KMS-11 (cell line): ENCODE data around the gene HSF4.
A peak's percentile ranks its signal among the peaks of the same experiment; 100 is the strongest.

Experiments used
- H2AFZ ChIP-seq: fragments of 200-600 bp; sonication (generic); 2 replicates; pipeline ENCODE4 v1.6.1; 2016; ENCODE audit warnings: antibody characterized with exemption, mixed run types, low read depth
- H3K27ac ChIP-seq: fragments of 200-600 bp; sonication (generic); 2 replicates; pipeline ENCODE4 v1.6.1; 2016; ENCODE audit warnings: mild to moderate bottlenecking, mixed run types
- H3K27me3 ChIP-seq: fragments of 200-600 bp; sonication (generic); 2 replicates; pipeline ENCODE4 v1.6.1; 2017; ENCODE audit warnings: mild to moderate bottlenecking, low read depth, mixed run types, moderate library complexity; ENCODE audit not compliant: insufficient read depth
- H3K36me3 ChIP-seq: fragments of 200-600 bp; sonication (generic); 2 replicates; pipeline ENCODE4 v1.6.1; 2017; ENCODE audit warnings: mild to moderate bottlenecking, mixed run types; ENCODE audit not compliant: insufficient read depth
- H3K4me1 ChIP-seq: fragments of 200-600 bp; sonication (generic); 2 replicates; pipeline ENCODE4 v1.6.1; 2016; ENCODE audit warnings: mild to moderate bottlenecking, low read depth, mixed run types; ENCODE audit not compliant: poor library complexity, severe bottlenecking
- H3K4me2 ChIP-seq: fragments of 200-600 bp; sonication (generic); 2 replicates; pipeline ENCODE4 v1.7.0; 2016; ENCODE audit warnings: mild to moderate bottlenecking, mixed run types
- H3K4me3 ChIP-seq: fragments of 200-600 bp; sonication (generic); IDR thresholded peaks from 2 replicates; pipeline ENCODE4 v1.6.1; 2017; ENCODE audit warnings: low read depth, low read length, mixed read lengths; ENCODE audit not compliant: insufficient read depth
- H3K79me2 ChIP-seq: fragments of 200-600 bp; sonication (generic); 2 replicates; pipeline ENCODE4 v1.6.1; 2016; ENCODE audit warnings: low read depth, mixed run types; ENCODE audit not compliant: insufficient read depth
- H3K9ac ChIP-seq: fragments of 200-600 bp; sonication (generic); 2 replicates; pipeline ENCODE4 v1.6.1; 2016; ENCODE audit warnings: mild to moderate bottlenecking, mixed run types
- H4K20me1 ChIP-seq: fragments of 200-600 bp; sonication (generic); 2 replicates; pipeline ENCODE4 v1.6.1; 2016; ENCODE audit warnings: mild to moderate bottlenecking, mixed run types; ENCODE audit not compliant: insufficient read depth
- CTCF ChIP-seq: fragments of 200-600 bp; sonication (generic); conservative IDR thresholded peaks from 2 replicates; pipeline ENCODE4 v1.6.1; 2017; ENCODE audit warnings: low read depth, mild to moderate bottlenecking, antibody characterized with exemption, low read length, moderate library complexity, mixed read lengths

Gene HSF4

GRCh38 chr16:67180166-67180565 lies 15.6 kb downstream of the HSF4 start:
- Histone ChIP-seq H3K27ac (no peak overlapping the region), H4K20me1 (no peaks in the 10 kb centered on the region), H3K79me2 (no peaks in the 10 kb centered on the region), H3K4me3 (no peak overlapping the region), H3K9ac (no peak overlapping the region), H2AFZ (no peak overlapping the region), H3K27me3 (no peaks in the 10 kb centered on the region), H3K36me3 (no peaks in the 10 kb centered on the region), H3K4me1 (peaks cover 22% of the 10 kb centered on the region), H3K4me2 (no peak overlapping the region)
- no peak for TF ChIP-seq CTCF

GRCh38 chr16:67181346-67181745 lies 16.8 kb downstream of the HSF4 start:
- H3K27me3 ChIP-seq: peaks cover 9% of the 10 kb centered on the region; the same call in 1 of the 2 replicates
- H4K20me1 ChIP-seq: no peaks in the 10 kb centered on the region
- no peak overlapping the region for H3K9ac ChIP-seq
- TF ChIP-seq CTCF: no peak
- no peak overlapping the region for H3K4me3 ChIP-seq
- H2AFZ ChIP-seq: no peak overlapping the region
- no peaks in the 10 kb centered on the region for H3K36me3 ChIP-seq
- no peak overlapping the region for H3K27ac ChIP-seq
- H3K4me2 ChIP-seq: no peak overlapping the region
- peaks cover 17% of the 10 kb centered on the region for H3K4me1 ChIP-seq
- no peaks in the 10 kb centered on the region for H3K79me2 ChIP-seq

- H3K36me3 ChIP-seq: no peaks in the 10 kb centered on the region
- no peak overlapping the region for H2AFZ ChIP-seq
- H3K9ac ChIP-seq: no peak overlapping the region
- peak overlapping the region; percentile 58; the same call in 1 of the 2 replicates for H3K4me2 ChIP-seq
- H3K27ac ChIP-seq: no peak overlapping the region
- H3K27me3 ChIP-seq: peaks cover 17% of the 10 kb centered on the region; the same call in 1 of the 2 replicates
- peaks cover 16% of the 10 kb centered on the region for H3K4me1 ChIP-seq
- H3K4me3 ChIP-seq: no peak overlapping the region
- H4K20me1 ChIP-seq: no peaks in the 10 kb centered on the region
- H3K79me2 ChIP-seq: no peaks in the 10 kb centered on the region
- TF ChIP-seq CTCF: no peak
Measured at GRCh38 chr16:67182288-67182687, 17.7 kb downstream of the HSF4 start.

GRCh38 chr16:67183284-67183626 lies 18.7 kb downstream of the HSF4 start:
- Histone ChIP-seq H3K27me3 (peaks cover 17% of the 10 kb centered on the region; the same call in 1 of the 2 replicates), H3K9ac (no peak overlapping the region), H3K79me2 (no peaks in the 10 kb centered on the region), H3K4me1 (peaks cover 9% of the 10 kb centered on the region), H3K4me2 (peak overlapping the region; percentile 58), H4K20me1 (no peaks in the 10 kb centered on the region), H3K36me3 (no peaks in the 10 kb centered on the region), H2AFZ (peak overlapping the region; percentile 55), H3K27ac (no peak overlapping the region), H3K4me3 (no peak overlapping the region)
- TF ChIP-seq CTCF: no peak
